Keratinocyte (primary cell): ENCODE data around the gene PMF1. TPM values are rescaled to one million over a fixed set of nuclear protein-coding genes. Genes with fewer than 3 reads are reported as not detected.

ENCODE experiments used
- DNase-seq: peaks from one replicate; pipeline ENCODE4 v3.0.0-alpha.2; 2011; ENCODE audit warnings: low read depth, missing footprints, low spot score
- FAIRE-seq: peaks from 2 replicates; lab custom pipeline; 2011; peaks lifted over from hg19 to GRCh38; lab: Jason Lieb, UNC
- H2AFZ ChIP-seq: 2 replicates; pipeline ENCODE4 v1.6.0; 2012; ENCODE audit warnings: low read length, control low read depth, inconsistent platforms; ENCODE audit not compliant: control insufficient read depth
- H3K27ac ChIP-seq: 2 replicates; pipeline ENCODE4 v1.5.1; 2011; ENCODE audit warnings: low read length; ENCODE audit not compliant: control insufficient read depth, insufficient read depth
- H3K27me3 ChIP-seq: 3 replicates; pipeline ENCODE4 v1.6.0; 2011; ENCODE audit warnings: low read length; ENCODE audit not compliant: control insufficient read depth, insufficient read depth; ENCODE audit errors: extremely low read depth
- H3K36me3 ChIP-seq, 2 experiments: 2 replicates in 1 of 2; 3 replicates in 1 of 2; pipeline ENCODE4 v1.5.1; 2011; ENCODE audit warnings: low read length in 2 of 2, mild to moderate bottlenecking in 1 of 2; ENCODE audit not compliant: control insufficient read depth in 2 of 2, insufficient read depth in 2 of 2; ENCODE audit errors: extremely low read depth in 1 of 2
- H3K4me1 ChIP-seq: 3 replicates; pipeline ENCODE4 v1.5.1; 2011; ENCODE audit warnings: low read length; ENCODE audit not compliant: control insufficient read depth, insufficient read depth; ENCODE audit errors: extremely low read depth
- H3K4me2 ChIP-seq: 3 replicates; pipeline ENCODE4 v1.6.0; 2011; ENCODE audit warnings: low read depth, low read length; ENCODE audit not compliant: control insufficient read depth, insufficient read depth; ENCODE audit errors: extremely low read depth
- H3K4me3 ChIP-seq, 3 experiments: fragments of 200-600 bp in 1 of 3; sonication (generic) in 1 of 3; 2 replicates in 2 of 3; 3 replicates in 1 of 3; pipeline ENCODE4 v1.5.1; 2011 to 2016; ENCODE audit warnings: low read length in 3 of 3, mild to moderate bottlenecking in 3 of 3, control low read depth in 2 of 3, inconsistent platforms in 1 of 3, low read depth in 1 of 3, mixed read lengths in 1 of 3, mixed run types in 1 of 3, moderate library complexity in 1 of 3; ENCODE audit not compliant: control insufficient read depth in 2 of 3, insufficient read depth in 2 of 3; ENCODE audit errors: extremely low read depth in 1 of 3
- H3K79me2 ChIP-seq: 2 replicates; pipeline ENCODE4 v1.6.0; 2012; ENCODE audit warnings: low read length; ENCODE audit not compliant: control insufficient read depth, insufficient read depth
- H3K9ac ChIP-seq: 3 replicates; pipeline ENCODE4 v1.6.0; 2011; ENCODE audit warnings: low read length; ENCODE audit not compliant: control insufficient read depth, insufficient read depth; ENCODE audit errors: extremely low read depth
- H3K9me1 ChIP-seq: 3 replicates; pipeline ENCODE4 v1.6.0; 2011; ENCODE audit warnings: low read length; ENCODE audit not compliant: control insufficient read depth, insufficient read depth; ENCODE audit errors: extremely low read depth
- H3K9me3 ChIP-seq: 2 replicates; pipeline ENCODE4 v1.5.1; 2012; ENCODE audit warnings: low read depth, low read length; ENCODE audit not compliant: control insufficient read depth
- H4K20me1 ChIP-seq: 3 replicates; pipeline ENCODE4 v1.6.0; 2011; ENCODE audit warnings: low read length; ENCODE audit not compliant: control insufficient read depth, insufficient read depth; ENCODE audit errors: extremely low read depth
- CTCF ChIP-seq, 3 experiments: IDR thresholded peaks in 1 of 3; conservative IDR thresholded peaks in 1 of 3; optimal IDR thresholded peaks in 1 of 3; 2 replicates in 2 of 3; 3 replicates in 1 of 3; pipeline versions ENCODE3 to v1.5.1; 2011; ENCODE audit warnings: low read length in 3 of 3, mild to moderate bottlenecking in 3 of 3, moderate library complexity in 2 of 3, control low read depth in 1 of 3, inconsistent platforms in 1 of 3; ENCODE audit not compliant: insufficient read depth in 2 of 3; ENCODE audit errors: extremely low read depth in 1 of 3
- EZH2 ChIP-seq: IDR thresholded peaks from one replicate; pipeline ENCODE4 v1.6.1; 2012; ENCODE audit warnings: inconsistent platforms, mild to moderate bottlenecking, low read length, moderate library complexity
- dilution Hi-C: fragments of 300-500 bp; cut with MboI; formaldehyde crosslinking; loops from one replicate; pipeline ENCODE4 v1.7.0; 2020; ENCODE audit warnings: low sequenced_read_pairs; ENCODE audit not compliant: extremely low pct_ligation_motif_present
- polyA plus RNA-seq, 5 experiments: library from polyadenylated mRNA; depleted of rRNA in 3 of 5; stranded (reverse) in 3 of 5; stranded (forward) in 1 of 5; unstranded in 1 of 5; fragments of >200 nt; gene quantifications; 1 replicate in 1 of 5; 2 replicates in 3 of 5; 3 replicates in 1 of 5; pipeline versions ENCODE4 v1.2.1 to v1.2.3, GENCODE V29; 2011 to 2012; ENCODE audit warnings: missing spikeins in 2 of 5, low read depth in 1 of 5, low replicate concordance in 1 of 5

PMF1 gene
- polyA plus RNA-seq, 1 donor (not counting 4 experiments of a cell fraction or from before 2014, with no cell fraction given): 41.0 TPM

GRCh38 chr1:156257711-156258110 lies 44.9 kb downstream of the PMF1 start:
- Histone ChIP-seq H3K4me1 (peaks cover 54% of the 10 kb centered on the region), H3K9me1 (peaks cover 5% of the 10 kb centered on the region), H4K20me1 (peaks cover 4% of the 10 kb centered on the region), H3K79me2 (no peaks in the 10 kb centered on the region), H3K27ac (peak overlapping the region; percentile 39), H3K4me2 (peak overlapping the region; percentile 38), H3K9ac (no peak overlapping the region), H3K9me3 (no peaks in the 10 kb centered on the region), H2AFZ (no peak overlapping the region), H3K27me3 (no peaks in the 10 kb centered on the region), H3K4me3 (no peak overlapping the region), H3K36me3 (peaks cover 36 to 67% of the 10 kb centered on the region in 2 experiments)
- TF ChIP-seq CTCF (optimal IDR thresholded peaks at IDR 0.05 in 1 of 3, IDR thresholded peaks at IDR 0.05 in 1 of 3, conservative IDR thresholded peaks at IDR 0.05 in 1 of 3; ENCODE audit: extremely low read depth in 1 of 3, insufficient read depth in 2 of 3, low read length in 3 of 3) (no peak), EZH2 (no peak)
- dilution Hi-C loops: no loop called here
- peak; percentile 77 for FAIRE-seq
- DNase-seq: no peak

- Histone ChIP-seq H3K27me3 (no peaks in the 10 kb centered on the region), H4K20me1 (peaks cover 10% of the 10 kb centered on the region), H3K36me3 (peaks cover 26 to 66% of the 10 kb centered on the region in 2 experiments), H3K9me3 (no peaks in the 10 kb centered on the region), H3K27ac (peak overlapping the region; percentile 39), H3K4me2 (no peak overlapping the region), H3K9ac (no peak overlapping the region), H3K9me1 (peaks cover 5% of the 10 kb centered on the region), H3K4me3 (no peak overlapping the region), H3K79me2 (no peaks in the 10 kb centered on the region), H3K4me1 (peaks cover 65% of the 10 kb centered on the region), H2AFZ (no peak overlapping the region)
- no peak for DNase-seq
- dilution Hi-C loops: no loop called here
- FAIRE-seq: peak; percentile 99
- TF ChIP-seq EZH2 (no peak), CTCF (optimal IDR thresholded peaks at IDR 0.05 in 1 of 3, IDR thresholded peaks at IDR 0.05 in 1 of 3, conservative IDR thresholded peaks at IDR 0.05 in 1 of 3; ENCODE audit: extremely low read depth in 1 of 3, insufficient read depth in 2 of 3, low read length in 3 of 3) (no peak)
Measured at GRCh38 chr1:156258859-156259258, 46.1 kb downstream of the PMF1 start.
